GM12878 (cell line): Measurements from ENCODE around the gene TMC2. TPM values are rescaled to one million over a fixed set of nuclear protein-coding genes. Genes with fewer than 3 reads are reported as not detected.
A peak's percentile ranks its signal among the peaks of the same experiment; 100 is the strongest.

Experiments used
- ATAC-seq: fragments of 200-7000 bp; cut with Tn5 transposase; 3 replicates; pipeline ENCODE4 v1.9.1; 2020; ENCODE audit warnings: mild to moderate bottlenecking, moderate library complexity
- BruUV-seq: library from RNA; stranded (reverse); fragments of 400-500 nt; replicated peaks from 2 replicates; lab custom pipeline; 2021; lab: Mats Ljungman, UMichigan
- CTCF ChIA-PET: fragments of 300-600 bp; sonication (Branson Sonifier 250); formaldehyde crosslinking; extraction: SDS; loops from one replicate; lab custom pipeline; 2021; ENCODE audit warnings: inconsistent platforms; lab: Yijun Ruan, JAX
- POLR2A ChIA-PET: fragments of 350-600 bp; formaldehyde crosslinking; extraction: SDS; loops from one replicate; lab custom pipeline; 2021; ENCODE audit warnings: inconsistent platforms; lab: Charles Lee
- RAD21 ChIA-PET: fragments of 300-600 bp; sonication (Branson Sonifier 250); formaldehyde crosslinking; loops from one replicate; lab custom pipeline; 2023; ENCODE audit warnings: antibody characterized with exemption; ENCODE audit not compliant: unreplicated experiment; lab: Charles Lee
- SMC1A ChIA-PET: fragments of 300-600 bp; sonication (Branson Sonifier 250); formaldehyde crosslinking; loops from one replicate; lab custom pipeline; 2023; ENCODE audit not compliant: unreplicated experiment, uncharacterized antibody; lab: Charles Lee
- DNase-seq: peaks from one replicate; pipeline ENCODE4 v3.0.0-alpha.2; 2011; ENCODE audit warnings: low read depth, low spot score
- FAIRE-seq: peaks from 3 replicates; lab custom pipeline; 2011; peaks lifted over from hg19 to GRCh38; lab: Jason Lieb, UNC
- H2AFZ ChIP-seq: 2 replicates; pipeline ENCODE4 v1.6.0; 2011; ENCODE audit warnings: low read depth, low read length, control low read depth; ENCODE audit not compliant: control insufficient read depth
- H3K27ac ChIP-seq: 2 replicates; pipeline ENCODE4 v1.5.1; 2011; ENCODE audit warnings: control low read depth; ENCODE audit not compliant: control insufficient read depth, insufficient read depth
- H3K27me3 ChIP-seq, 2 experiments: replicated peaks in 1 of 2; 2 replicates each; pipeline versions ENCODE4 v1.6.0 to v1.6.1; 2011; ENCODE audit warnings: low read length in 1 of 2; ENCODE audit not compliant: control insufficient read depth in 2 of 2, insufficient read depth in 2 of 2
- H3K36me3 ChIP-seq, 2 experiments: 2 replicates each; pipeline ENCODE4 v1.5.1; 2011; ENCODE audit warnings: low read length in 1 of 2; ENCODE audit not compliant: control insufficient read depth in 2 of 2, insufficient read depth in 2 of 2
- H3K4me1 ChIP-seq: 2 replicates; pipeline ENCODE4 v1.6.1; 2011; ENCODE audit warnings: mild to moderate bottlenecking, low read length, moderate library complexity, mixed read lengths; ENCODE audit not compliant: control insufficient read depth, insufficient read depth
- H3K4me2 ChIP-seq: 2 replicates; pipeline ENCODE4 v1.6.0; 2011; ENCODE audit warnings: control low read depth; ENCODE audit not compliant: control insufficient read depth, insufficient read depth
- H3K4me3 ChIP-seq: fragments of 200-600 bp; sonication (generic); 2 replicates; pipeline ENCODE4 v1.5.1; 2016
- H3K79me2 ChIP-seq: 2 replicates; pipeline ENCODE4 v1.6.0; 2011; ENCODE audit warnings: low read length; ENCODE audit not compliant: control insufficient read depth, insufficient read depth
- H3K9ac ChIP-seq: 2 replicates; pipeline ENCODE4 v1.8.0; 2011; ENCODE audit warnings: low read length, control low read depth, mixed read lengths; ENCODE audit not compliant: control insufficient read depth, insufficient read depth
- H3K9me3 ChIP-seq: replicated peaks from 3 replicates; pipeline ENCODE4 v1.5.1; 2011; ENCODE audit warnings: mild to moderate bottlenecking, low read length; ENCODE audit not compliant: control insufficient read depth, insufficient read depth
- H4K20me1 ChIP-seq: 2 replicates; pipeline ENCODE4 v1.6.0; 2011; ENCODE audit not compliant: control insufficient read depth, insufficient read depth
- MTA3 ChIP-seq: IDR thresholded peaks from 2 replicates; pipeline ENCODE4 v1.6.1; 2012; ENCODE audit warnings: low read length, inconsistent platforms, borderline replicate concordance
- SPI1 ChIP-seq: IDR thresholded peaks from 2 replicates; pipeline ENCODE4 v1.6.1; 2011; ENCODE audit warnings: low read depth, mild to moderate bottlenecking, low read length, moderate library complexity, borderline replicate concordance; ENCODE audit not compliant: insufficient read depth
- WGBS: methylation state at CpG from one replicate; pipeline ENCODE4 v1.1.6; 2016; ENCODE audit warnings: low lambda C conversion rate; ENCODE audit not compliant: insufficient replicate concordance, insufficient coverage; ENCODE audit errors: missing lambda C conversion rate; 5-methylcytosine and 5-hydroxymethylcytosine counted together
- in situ Hi-C: fragments of 300-500 bp; cut with MboI; formaldehyde crosslinking; loops from 9 replicates; pipeline ENCODE4 v1.14.3; 2018; ENCODE audit warnings: mixed read lengths
- intact Hi-C: fragments of 100-400 bp; cut with micrococcal nuclease; formaldehyde crosslinking; loops from one replicate; pipeline ENCODE4 v1.14.2; 2022; ENCODE audit not compliant: unreplicated experiment
- polyA plus RNA-seq, 11 experiments: library from polyadenylated mRNA; depleted of rRNA in 4 of 11; unstranded in 6 of 11; stranded (reverse) in 5 of 11; fragments of >200 nt; fragmentation: Nextera tagmentation in 4 of 11; fragmentation: Illumina TruSeq in 1 of 11; extraction: Ambion mirVana in 4 of 11; extraction: Trizol in 1 of 11; gene quantifications; 1 replicate in 1 of 11; 2 replicates in 10 of 11; pipeline versions ENCODE4 v1.2.1 to v1.2.3, GENCODE V29; 2011 to 2016; ENCODE audit warnings: inconsistent platforms in 2 of 11, missing spikeins in 2 of 11, low read depth in 1 of 11
- total RNA-seq, 4 experiments: library from RNA; depleted of rRNA in 3 of 4; stranded (reverse); fragments of >200 nt in 3 of 4; fragmentation: Illumina TruSeq in 1 of 4; extraction: Trizol in 1 of 4; gene quantifications; 2 replicates each; pipeline versions ENCODE4 v1.2.1 to v1.2.3, GENCODE V29; 2013 to 2021
- TF ChIP-seq, protein P1 (sequence below): IDR thresholded peaks from 2 replicates; pipeline ENCODE4 v1.6.1; 2011; ENCODE audit warnings: low read depth, mild to moderate bottlenecking, low read length, moderate library complexity, borderline replicate concordance; ENCODE audit errors: extremely low read depth
- TF ChIP-seq, protein P2 (sequence below): fragments of 450-650 bp; formaldehyde crosslinking; IDR thresholded peaks from 2 replicates; pipeline ENCODE4 v1.4.0; 2020; ENCODE audit warnings: mild to moderate bottlenecking, moderate library complexity

Gene TMC2
- total and polyA plus RNA-seq, 10 of the 15 experiments (the other 5 are each of a cell fraction or from before 2014, with no cell fraction given): 0.08 TPM; not detected in 9

DNA sequence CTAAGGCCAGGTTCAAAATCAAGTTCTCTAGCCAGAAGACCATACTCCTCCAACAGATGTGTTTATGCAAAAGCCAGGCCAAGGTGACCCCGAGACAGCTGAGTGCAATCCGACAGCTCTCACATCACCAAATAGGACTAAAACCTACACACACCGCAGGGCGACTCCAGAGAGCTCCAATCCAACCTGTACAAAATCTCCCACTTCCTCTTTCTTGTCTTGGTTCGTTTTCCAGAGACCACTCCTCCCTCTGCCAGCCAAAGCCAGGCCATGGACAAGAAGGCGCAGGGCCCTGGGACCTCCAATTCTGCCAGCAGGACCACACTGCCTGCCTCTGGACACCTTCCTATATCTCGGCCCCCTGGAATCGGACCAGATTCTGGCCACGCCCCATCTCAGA is 104.5 kb downstream of the TMC2 start:
- intact Hi-C loops (no loop called here), in situ Hi-C loops (no loop called here)
- Histone ChIP-seq H3K4me2 (no peak overlapping the region), H3K27ac (no peak overlapping the region), H3K9ac (no peak overlapping the region), H2AFZ (no peak overlapping the region), H3K36me3 (no peaks in the 10 kb centered on the region), H4K20me1 (no peaks in the 10 kb centered on the region), H3K79me2 (no peaks in the 10 kb centered on the region), H3K9me3 (no peaks in the 10 kb centered on the region), H3K4me3 (no peak overlapping the region), H3K4me1 (no peaks in the 10 kb centered on the region), H3K27me3 (no peaks in the 10 kb centered on the region)
- POLR2A ChIA-PET: no interaction called here
- ATAC-seq (no peak), DNase-seq (no peak), FAIRE-seq (no peak)
- RAD21 ChIA-PET: interaction anchor here (0.6 kb wide), 1 partner anchor 676 kb away, joined by 3 read pairs; no protein-coding TSS in a partner anchor
- WGBS: 69% methylated on average over 9 of the region's 9 CpGs
- CTCF ChIA-PET: interaction anchor here (1.5 kb wide), 1 partner anchor 119 kb away, joined by 4 read pairs; no protein-coding TSS in a partner anchor
- TF ChIP-seq, protein P1, sequence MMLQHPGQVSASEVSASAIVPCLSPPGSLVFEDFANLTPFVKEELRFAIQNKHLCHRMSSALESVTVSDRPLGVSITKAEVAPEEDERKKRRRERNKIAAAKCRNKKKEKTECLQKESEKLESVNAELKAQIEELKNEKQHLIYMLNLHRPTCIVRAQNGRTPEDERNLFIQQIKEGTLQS: no peak
- TF ChIP-seq, protein P2, sequence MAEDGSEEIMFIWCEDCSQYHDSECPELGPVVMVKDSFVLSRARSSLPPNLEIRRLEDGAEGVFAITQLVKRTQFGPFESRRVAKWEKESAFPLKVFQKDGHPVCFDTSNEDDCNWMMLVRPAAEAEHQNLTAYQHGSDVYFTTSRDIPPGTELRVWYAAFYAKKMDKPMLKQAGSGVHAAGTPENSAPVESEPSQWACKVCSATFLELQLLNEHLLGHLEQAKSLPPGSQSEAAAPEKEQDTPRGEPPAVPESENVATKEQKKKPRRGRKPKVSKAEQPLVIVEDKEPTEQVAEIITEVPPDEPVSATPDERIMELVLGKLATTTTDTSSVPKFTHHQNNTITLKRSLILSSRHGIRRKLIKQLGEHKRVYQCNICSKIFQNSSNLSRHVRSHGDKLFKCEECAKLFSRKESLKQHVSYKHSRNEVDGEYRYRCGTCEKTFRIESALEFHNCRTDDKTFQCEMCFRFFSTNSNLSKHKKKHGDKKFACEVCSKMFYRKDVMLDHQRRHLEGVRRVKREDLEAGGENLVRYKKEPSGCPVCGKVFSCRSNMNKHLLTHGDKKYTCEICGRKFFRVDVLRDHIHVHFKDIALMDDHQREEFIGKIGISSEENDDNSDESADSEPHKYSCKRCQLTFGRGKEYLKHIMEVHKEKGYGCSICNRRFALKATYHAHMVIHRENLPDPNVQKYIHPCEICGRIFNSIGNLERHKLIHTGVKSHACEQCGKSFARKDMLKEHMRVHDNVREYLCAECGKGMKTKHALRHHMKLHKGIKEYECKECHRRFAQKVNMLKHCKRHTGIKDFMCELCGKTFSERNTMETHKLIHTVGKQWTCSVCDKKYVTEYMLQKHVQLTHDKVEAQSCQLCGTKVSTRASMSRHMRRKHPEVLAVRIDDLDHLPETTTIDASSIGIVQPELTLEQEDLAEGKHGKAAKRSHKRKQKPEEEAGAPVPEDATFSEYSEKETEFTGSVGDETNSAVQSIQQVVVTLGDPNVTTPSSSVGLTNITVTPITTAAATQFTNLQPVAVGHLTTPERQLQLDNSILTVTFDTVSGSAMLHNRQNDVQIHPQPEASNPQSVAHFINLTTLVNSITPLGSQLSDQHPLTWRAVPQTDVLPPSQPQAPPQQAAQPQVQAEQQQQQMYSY (CRISPR knock-in tag): no peak
- TF ChIP-seq MTA3: no peak
- peak; percentile 68; the same call in 1 of the 2 replicates for TF ChIP-seq SPI1
- no TSS peak for BruUV-seq
- SMC1A ChIA-PET: no interaction called here
